OCI-LY3 (cell line): ENCODE data around the gene GAL3ST2.
"Not testable (repeated sequence)": the region's sequence is repeated elsewhere in the genome, so short reads cannot be mapped to it uniquely, and the experiment has no call there.

Experiments
- H2AFZ ChIP-seq: fragments of 200-600, 300-600 bp; shearing (Covaris generic); 2 replicates; pipeline ENCODE4 v1.6.0; 2014; ENCODE audit warnings: antibody characterized with exemption, low read depth, low read length
- H3K27ac ChIP-seq: fragments of 200-600, 300-600 bp; sonication (generic); 2 replicates; pipeline ENCODE4 v1.5.1; 2014; ENCODE audit warnings: mild to moderate bottlenecking, low read length, moderate library complexity, mixed read lengths
- H3K27me3 ChIP-seq: fragments of 200-600, 300-600 bp; sonication (generic); 2 replicates; pipeline ENCODE4 v1.6.1; 2014; ENCODE audit warnings: low read depth, low read length, mixed read lengths
- H3K36me3 ChIP-seq: fragments of 200-600, 300-600 bp; sonication (generic); replicated peaks from 2 replicates; pipeline ENCODE3; 2014; ENCODE audit warnings: low read depth, low read length, mixed read lengths
- H3K4me1 ChIP-seq: fragments of 300-600, 200-600 bp; sonication (generic); 2 replicates; pipeline ENCODE4 v1.6.1; 2014; ENCODE audit warnings: low read length, mixed read lengths
- H3K4me2 ChIP-seq: fragments of 200-600, 300-600 bp; sonication (generic); 2 replicates; pipeline ENCODE4 v1.6.1; 2014; ENCODE audit warnings: low read length, mixed read lengths
- H3K4me3 ChIP-seq: fragments of 300-600, 200-600 bp; sonication (generic); 2 replicates; pipeline ENCODE4 v1.5.1; 2014; ENCODE audit warnings: antibody characterized with exemption, mild to moderate bottlenecking, low read length, moderate library complexity
- H3K79me2 ChIP-seq: fragments of 300-600, 200-600 bp; shearing (Covaris generic); 2 replicates; pipeline ENCODE4 v1.6.1; 2014; ENCODE audit warnings: mild to moderate bottlenecking, low read length, mixed read lengths
- H3K9ac ChIP-seq: fragments of 300-600, 200-600 bp; shearing (Covaris generic); 2 replicates; pipeline ENCODE4 v1.6.0; 2014; ENCODE audit warnings: mild to moderate bottlenecking, low read length, moderate library complexity
- H3K9me3 ChIP-seq: fragments of 200-600, 300-600 bp; shearing (Covaris generic); 2 replicates; pipeline ENCODE4 v1.6.1; 2014; ENCODE audit warnings: low read length, mixed read lengths; ENCODE audit not compliant: insufficient read depth
- H4K20me1 ChIP-seq: fragments of 200-600, 300-600 bp; sonication (generic); 2 replicates; pipeline ENCODE4 v1.6.1; 2016; ENCODE audit warnings: low read length, mixed read lengths; ENCODE audit not compliant: insufficient read depth
- EZH2phosphoT487 ChIP-seq: fragments of 200-600 bp; shearing (Covaris generic); IDR thresholded peaks from 2 replicates; pipeline ENCODE4 v1.6.1; 2018; ENCODE audit warnings: antibody characterized with exemption, mixed run types, low read depth
- TF ChIP-seq, protein P1 (sequence below): fragments of 200-600, 300-600 bp; sonication (generic); IDR thresholded peaks from 2 replicates; pipeline ENCODE4 v1.5.1; 2014; ENCODE audit warnings: antibody characterized with exemption, low read length, low read depth

Gene GAL3ST2

GRCh38 chr2:241815477-241816430 is 39.1 kb downstream of the GAL3ST2 start:
- no peak overlapping the region for H3K9ac ChIP-seq
- H3K9me3 ChIP-seq = no peaks in the 10 kb centered on the region
- no peaks in the 10 kb centered on the region for H3K27me3 ChIP-seq
- no peak overlapping the region for H3K4me3 ChIP-seq
- H4K20me1 ChIP-seq = no peaks in the 10 kb centered on the region
- H3K79me2 ChIP-seq = no peaks in the 10 kb centered on the region
- H3K4me1 ChIP-seq = peaks cover 8% of the 10 kb centered on the region
- no peak overlapping the region for H3K27ac ChIP-seq
- no peaks in the 10 kb centered on the region for H3K36me3 ChIP-seq
- no peak for TF ChIP-seq EZH2phosphoT487
- no peak overlapping the region for H2AFZ ChIP-seq
- H3K4me2 ChIP-seq = no peak overlapping the region

GRCh38 chr2:241816431-241817121 is 40.0 kb downstream of the GAL3ST2 start:
- H3K36me3 ChIP-seq = no peaks in the 10 kb centered on the region
- TF ChIP-seq, protein P1, sequence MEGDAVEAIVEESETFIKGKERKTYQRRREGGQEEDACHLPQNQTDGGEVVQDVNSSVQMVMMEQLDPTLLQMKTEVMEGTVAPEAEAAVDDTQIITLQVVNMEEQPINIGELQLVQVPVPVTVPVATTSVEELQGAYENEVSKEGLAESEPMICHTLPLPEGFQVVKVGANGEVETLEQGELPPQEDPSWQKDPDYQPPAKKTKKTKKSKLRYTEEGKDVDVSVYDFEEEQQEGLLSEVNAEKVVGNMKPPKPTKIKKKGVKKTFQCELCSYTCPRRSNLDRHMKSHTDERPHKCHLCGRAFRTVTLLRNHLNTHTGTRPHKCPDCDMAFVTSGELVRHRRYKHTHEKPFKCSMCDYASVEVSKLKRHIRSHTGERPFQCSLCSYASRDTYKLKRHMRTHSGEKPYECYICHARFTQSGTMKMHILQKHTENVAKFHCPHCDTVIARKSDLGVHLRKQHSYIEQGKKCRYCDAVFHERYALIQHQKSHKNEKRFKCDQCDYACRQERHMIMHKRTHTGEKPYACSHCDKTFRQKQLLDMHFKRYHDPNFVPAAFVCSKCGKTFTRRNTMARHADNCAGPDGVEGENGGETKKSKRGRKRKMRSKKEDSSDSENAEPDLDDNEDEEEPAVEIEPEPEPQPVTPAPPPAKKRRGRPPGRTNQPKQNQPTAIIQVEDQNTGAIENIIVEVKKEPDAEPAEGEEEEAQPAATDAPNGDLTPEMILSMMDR = no peak
- TF ChIP-seq EZH2phosphoT487 = no peak
- H3K4me2 ChIP-seq = no peak overlapping the region
- H3K4me3 ChIP-seq = no peak overlapping the region
- no peak overlapping the region for H3K27ac ChIP-seq
- no peaks in the 10 kb centered on the region for H3K27me3 ChIP-seq
- H2AFZ ChIP-seq = no peak overlapping the region
- H3K4me1 ChIP-seq = peaks cover 8% of the 10 kb centered on the region
- H3K9me3 ChIP-seq = no peaks in the 10 kb centered on the region
- H4K20me1 ChIP-seq = no peaks in the 10 kb centered on the region
- H3K79me2 ChIP-seq = no peaks in the 10 kb centered on the region
- H3K9ac ChIP-seq = no peak overlapping the region

DNA sequence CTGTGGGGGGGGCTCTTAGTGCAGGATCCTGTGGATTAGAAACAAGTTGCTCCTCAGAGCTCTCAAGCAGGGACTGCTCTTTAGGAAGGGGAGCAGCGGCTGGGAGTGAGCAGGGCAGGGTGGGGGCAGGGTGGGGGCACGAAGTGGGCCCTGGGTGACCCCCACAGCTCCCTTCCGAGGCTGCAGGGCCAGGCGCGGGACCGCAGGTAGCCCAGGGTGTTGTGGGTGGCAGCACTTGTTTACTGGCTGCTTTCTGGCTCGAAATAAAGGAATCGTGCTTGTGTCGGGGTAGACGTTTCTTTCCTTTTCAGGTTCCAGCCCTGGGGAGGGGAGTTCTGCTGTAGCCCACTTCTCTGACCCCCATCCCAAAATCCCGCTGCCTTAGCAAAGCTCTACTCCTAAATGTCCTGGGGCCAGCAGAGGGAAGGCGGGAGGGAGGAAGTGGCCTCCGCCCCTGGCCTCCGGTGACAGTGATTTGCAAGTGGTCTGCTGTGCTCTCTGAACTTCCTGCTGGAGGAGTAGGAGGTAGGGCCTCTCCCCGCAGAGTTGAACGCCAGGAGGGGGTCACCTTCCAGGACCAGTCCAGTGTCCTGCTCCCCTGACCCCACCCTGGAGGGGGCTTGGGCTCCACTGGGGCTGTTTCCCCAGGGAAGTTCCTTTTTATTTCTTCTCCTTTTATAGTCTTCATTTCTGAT is 40.7 kb downstream of the GAL3ST2 start:
- no peaks in the 10 kb centered on the region for H3K27me3 ChIP-seq

GRCh38 chr2:241817821-241818215 is 41.2 kb downstream of the GAL3ST2 start:
- H3K4me2 ChIP-seq, H3K9me3 ChIP-seq, H3K27ac ChIP-seq, H3K4me3 ChIP-seq, H4K20me1 ChIP-seq, H3K4me1 ChIP-seq, H3K36me3 ChIP-seq, H3K79me2 ChIP-seq, H3K9ac ChIP-seq, H3K27me3 ChIP-seq, H2AFZ ChIP-seq: not testable (repeated sequence)

More for the DNA sequence above, 40.7 kb downstream of the GAL3ST2 start:
- Histone ChIP-seq H3K4me2 (peak overlapping the region; percentile 22; the same call in 1 of the 2 replicates), H3K36me3 (no peaks in the 10 kb centered on the region), H3K9me3 (no peaks in the 10 kb centered on the region), H4K20me1 (no peaks in the 10 kb centered on the region), H3K79me2 (no peaks in the 10 kb centered on the region), H2AFZ (no peak overlapping the region), H3K9ac (no peak overlapping the region), H3K4me3 (no peak overlapping the region), H3K4me1 (peaks cover 8% of the 10 kb centered on the region), H3K27ac (no peak overlapping the region)
- TF ChIP-seq EZH2phosphoT487 = no peak
- TF ChIP-seq, protein P1 = no peak
